Middle frontal gyrus (tissue), 1 donor: Measurements from ENCODE around the gene UVSSA.
"Not testable (repeated sequence)": the region's sequence is repeated elsewhere in the genome, so short reads cannot be mapped to it uniquely, and the experiment has no call there.

Experiments used
- DNase-seq: peaks from one replicate; pipeline ENCODE4 v3.0.0-alpha.2; 2015; ENCODE audit warnings: low spot score; ENCODE audit errors: extremely low spot score

UVSSA gene

DNA sequence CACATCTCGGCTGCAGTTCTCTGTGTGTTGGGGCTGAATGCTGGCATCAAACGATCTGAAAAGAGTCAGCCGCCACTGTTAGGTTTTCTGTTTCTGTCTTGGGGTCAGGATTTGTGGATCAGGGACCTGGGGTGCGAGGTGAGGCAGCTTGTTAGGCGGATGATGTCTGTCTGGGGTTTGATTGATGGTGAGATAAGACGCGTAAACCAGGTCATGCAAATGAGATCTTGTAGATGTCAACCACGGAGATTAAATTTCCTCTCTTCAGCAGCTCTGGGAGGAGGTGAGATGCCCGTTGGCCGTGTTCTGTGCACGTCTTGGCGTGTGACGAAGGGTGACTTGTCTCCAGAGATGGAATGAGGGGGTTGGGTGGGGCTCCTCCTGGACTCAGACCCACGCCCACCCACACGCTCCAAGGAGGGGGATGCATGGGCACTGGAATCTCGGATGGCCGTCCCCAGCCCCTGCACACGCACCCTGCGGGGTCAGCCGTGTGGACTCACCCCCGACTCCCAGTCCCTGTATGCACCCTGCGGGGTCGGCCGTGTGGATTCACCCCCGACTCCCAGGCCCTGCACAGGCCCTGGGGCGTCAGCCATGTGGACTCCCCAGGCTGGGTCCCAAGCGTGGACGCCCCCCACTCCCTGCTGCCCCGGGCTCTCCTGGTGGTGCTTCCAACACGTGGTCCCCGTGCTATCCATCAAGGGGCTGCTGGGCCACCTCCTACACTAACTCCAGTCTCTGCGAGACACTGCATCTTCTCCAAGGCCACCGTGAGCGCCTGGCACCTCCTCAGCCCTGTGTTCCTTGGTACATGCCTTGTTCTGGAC is 16.0 kb upstream of the UVSSA start:
- DNase-seq = no peak

DNA sequence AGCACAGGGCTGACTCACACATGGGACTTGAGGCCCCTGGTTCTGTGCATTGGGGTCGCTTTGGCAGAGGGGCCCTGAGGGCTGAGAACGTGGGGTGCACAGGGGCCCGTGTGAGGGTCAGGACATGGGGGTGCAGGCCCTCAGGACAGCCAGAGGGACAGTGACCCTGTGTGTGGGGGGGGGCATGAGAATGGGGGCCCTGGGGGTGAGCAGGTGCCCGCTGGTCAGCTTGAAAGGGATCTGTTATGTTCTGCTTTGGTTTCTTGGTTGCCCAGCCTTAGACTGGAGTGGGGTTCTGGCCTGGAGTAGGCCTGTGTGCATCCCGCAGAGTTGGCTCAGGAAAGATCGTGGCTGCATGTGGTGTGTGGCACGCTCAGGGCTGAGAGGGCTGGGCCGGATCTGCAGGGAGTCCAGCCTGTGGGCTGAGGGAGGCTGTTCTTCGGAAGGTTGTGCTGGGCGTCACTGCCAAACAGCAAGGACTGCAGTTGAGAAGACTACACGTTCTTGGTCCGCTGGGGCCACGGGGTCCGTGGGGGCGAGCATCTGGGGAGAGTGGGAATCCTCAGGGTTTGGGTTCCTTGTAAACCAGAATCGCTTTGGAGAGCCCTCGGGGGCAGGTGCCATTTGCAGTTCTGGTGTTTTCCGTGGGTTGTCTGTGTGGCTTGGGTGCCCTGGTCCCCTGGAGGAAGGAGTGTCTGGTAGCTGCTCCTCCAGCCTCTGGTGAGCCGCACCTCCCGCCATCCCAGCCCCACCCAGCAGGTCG is 15.2 kb upstream of the UVSSA start:
- DNase-seq = no peak

DNA sequence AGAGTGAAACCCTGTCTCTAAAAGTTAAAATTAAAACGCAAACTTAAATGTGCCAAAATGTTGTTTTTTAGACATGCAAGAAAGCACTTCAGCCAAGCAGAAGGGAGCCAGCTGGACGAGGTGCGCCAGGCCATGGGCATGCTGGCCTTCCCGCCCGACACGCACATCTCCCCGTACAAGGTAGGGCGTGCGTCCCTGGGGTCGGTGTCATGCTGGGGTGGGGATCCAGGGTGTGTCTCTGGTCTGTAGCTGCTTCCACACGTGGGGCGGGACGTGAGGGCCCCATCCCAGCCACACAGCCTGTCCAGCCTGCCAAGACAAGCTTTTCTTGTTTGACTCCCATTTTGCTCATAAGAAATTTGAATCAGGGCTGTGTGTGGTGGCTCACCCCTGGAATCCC is 14.3 kb upstream of the UVSSA start:
- no peak for DNase-seq

DNA sequence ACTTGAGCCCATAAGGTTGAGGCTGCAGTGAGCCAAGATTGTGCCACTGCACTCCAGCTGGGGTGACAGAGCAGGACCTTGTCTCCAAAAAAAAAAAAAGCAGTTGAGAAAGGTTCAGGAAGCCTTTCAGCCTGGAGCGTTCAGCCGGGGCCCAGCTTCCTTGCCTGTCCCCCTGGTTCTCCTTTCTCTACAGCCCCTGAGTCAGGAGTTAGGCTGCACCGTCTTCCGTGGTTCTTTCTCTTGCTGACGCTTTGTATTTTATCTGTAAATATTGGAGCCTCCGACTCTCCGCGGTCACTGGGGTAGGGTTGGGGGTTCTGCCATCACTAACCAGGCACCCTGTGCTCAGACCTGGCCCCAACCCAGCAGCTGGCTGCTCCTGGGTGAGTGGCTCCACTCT is 13.8 kb upstream of the UVSSA start:
- DNase-seq = no peak

DNA sequence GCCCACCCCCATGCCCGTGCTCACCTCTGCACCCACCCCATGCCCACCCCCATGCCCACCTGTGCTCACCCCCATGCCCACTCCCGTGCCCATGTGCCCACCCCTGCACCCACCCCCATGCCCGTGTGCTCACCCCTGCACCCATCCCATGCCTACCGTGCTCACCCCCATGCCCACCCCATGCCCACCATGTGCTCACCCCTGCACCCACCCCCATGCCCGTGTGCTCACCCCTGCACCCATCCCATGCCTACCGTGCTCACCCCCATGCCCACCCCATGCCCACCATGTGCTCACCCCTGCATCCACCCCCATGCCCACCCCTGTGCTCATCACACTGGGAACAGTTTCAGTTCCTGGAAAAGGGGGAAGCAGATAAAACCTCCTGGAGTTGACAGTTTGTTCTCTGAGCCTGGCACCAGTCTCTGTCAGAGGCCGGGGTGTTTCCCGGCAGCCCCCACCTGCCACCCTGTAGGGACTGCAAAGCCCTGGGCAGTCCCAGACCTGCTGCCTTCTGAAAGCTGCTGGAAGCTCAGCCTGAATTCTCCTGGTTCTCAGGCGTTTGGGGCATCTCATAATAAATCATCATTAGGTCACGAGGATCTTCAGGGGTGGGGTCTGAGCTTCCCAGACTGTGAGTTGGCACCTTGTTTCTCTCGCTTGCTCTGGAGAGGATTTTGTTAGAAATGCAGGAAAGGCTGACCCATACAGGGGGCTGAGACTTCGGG is 13.0 kb upstream of the UVSSA start:
- not testable (repeated sequence) for DNase-seq

DNA sequence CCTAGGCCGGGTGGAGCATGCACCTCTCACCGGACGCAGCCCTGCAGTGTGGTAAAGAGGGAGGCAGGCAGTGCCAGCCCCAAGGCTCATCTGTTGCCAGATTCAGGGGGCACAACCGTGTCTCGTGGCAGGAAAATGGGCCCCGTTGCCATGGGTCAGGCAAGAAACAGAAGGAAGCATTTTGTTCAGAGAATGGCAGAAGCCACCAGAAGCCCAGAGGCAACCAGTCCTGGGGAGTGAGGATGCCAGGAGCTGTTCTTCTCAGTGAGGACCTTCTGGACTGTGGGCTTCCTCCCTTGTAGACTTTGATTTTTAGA is 12.5 kb upstream of the UVSSA start:
- DNase-seq = no peak

DNA sequence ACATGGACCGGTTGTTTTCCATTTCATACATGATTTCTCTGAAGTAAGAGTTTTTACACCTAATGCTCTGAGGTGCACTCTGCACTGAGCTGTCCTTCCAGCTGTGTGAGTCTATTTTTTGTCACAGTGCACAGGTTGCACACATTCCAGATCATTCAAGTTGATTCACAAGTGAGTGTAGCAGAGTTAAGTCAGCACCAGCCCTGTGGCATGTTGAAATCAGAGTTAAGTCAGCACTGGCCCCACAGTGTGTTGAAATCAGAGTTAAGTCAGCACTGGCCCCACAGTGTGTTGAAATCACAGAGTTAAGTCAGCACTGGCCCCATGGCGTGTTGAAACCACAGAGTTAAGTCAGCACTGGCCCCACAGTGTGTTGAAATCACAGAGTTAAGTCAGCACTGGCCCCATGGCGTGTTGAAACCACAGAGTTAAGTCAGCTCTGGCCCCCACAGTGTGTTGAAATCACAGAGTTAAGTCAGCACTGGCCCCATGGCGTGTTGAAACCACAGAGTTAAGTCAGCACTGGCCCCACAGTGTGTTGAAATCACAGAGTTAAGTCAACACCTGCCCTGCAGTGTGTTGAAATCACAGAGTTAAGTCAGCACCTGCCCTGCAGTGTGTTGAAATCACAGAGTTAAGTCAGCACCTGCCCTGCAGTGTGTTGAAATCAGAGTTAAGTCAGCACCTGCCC is 11.7 kb upstream of the UVSSA start:
- DNase-seq = not testable (repeated sequence)

DNA sequence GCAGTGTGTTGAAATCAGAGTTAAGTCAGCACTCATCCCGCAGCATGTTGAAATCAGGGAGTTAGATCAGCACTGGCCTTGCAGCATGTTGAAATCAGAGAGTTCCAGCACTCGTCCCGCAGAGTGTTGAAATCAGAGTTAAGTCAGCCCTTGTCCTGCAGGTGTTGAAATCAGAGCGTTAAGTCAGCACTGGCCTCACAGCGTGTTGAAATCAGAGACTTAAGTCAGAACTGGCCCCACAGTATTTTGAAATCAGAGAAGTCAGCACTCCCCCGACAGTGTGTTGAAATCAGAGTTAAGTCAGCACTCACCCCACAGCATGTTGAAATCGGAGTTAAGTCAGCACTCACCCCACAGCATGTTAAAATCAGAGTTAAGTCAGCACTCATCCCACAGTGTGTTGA is 10.9 kb upstream of the UVSSA start:
- DNase-seq = no peak

DNA sequence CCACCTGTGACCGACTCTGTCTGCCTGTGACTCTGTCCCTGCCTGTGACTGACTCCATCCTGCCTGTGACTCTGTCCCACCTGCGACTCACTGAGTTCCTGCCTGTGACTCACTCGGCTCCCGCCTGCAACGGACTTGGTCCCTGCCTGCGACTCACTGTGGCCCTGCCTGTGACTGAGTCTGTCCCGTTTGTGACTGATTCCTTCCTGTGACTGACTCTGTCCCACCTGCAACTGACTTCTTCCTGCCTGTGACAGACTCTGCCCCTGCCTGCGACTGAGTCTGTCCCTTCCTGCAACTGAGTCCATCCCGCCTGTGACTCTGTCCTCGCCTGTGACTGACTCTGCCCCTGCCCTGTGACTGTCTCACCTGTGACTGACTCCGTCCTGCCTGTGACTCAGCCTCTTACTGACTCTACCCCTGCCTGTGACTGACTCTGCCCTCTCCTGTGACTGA is 9.6 kb upstream of the UVSSA start:
- DNase-seq = no peak

DNA sequence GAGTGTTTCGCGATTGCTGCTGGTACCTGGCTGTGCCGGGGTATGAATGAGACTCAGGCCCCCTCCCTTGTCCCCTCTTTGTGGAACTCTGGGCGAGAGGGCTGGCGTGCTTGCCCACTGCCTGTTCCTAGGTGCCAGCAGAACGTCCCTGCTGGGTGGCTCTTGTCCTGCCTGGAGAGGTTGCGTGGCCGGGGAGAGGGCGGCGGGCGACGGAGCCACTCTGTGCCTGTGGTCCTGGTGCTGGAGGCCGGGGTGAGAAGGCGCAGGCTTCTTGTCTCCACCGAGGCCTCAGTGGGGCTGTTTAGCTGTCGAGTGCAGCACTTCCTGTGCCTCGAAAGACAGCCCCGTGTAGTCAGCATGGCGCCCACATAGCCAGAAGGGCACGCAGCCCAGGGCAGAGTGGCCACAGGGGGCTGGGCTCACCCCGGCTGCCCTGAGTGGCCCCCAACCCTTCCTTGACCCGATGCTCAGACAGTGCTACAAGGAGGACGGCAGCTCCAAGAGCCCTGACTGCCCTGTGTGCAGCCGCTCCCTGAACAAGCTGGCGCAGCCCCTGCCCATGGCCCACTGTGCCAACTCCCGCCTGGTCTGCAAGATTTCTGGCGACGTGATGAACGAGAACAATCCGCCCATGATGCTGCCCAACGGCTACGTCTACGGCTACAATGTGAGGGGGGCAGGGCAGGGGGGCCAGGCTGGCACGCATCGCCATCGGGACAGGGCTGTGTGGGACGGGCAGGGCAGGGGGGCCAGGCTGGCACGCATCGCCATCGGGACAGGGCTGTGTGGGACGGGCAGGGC is 8.9 kb upstream of the UVSSA start:
- DNase-seq = no peak

DNA sequence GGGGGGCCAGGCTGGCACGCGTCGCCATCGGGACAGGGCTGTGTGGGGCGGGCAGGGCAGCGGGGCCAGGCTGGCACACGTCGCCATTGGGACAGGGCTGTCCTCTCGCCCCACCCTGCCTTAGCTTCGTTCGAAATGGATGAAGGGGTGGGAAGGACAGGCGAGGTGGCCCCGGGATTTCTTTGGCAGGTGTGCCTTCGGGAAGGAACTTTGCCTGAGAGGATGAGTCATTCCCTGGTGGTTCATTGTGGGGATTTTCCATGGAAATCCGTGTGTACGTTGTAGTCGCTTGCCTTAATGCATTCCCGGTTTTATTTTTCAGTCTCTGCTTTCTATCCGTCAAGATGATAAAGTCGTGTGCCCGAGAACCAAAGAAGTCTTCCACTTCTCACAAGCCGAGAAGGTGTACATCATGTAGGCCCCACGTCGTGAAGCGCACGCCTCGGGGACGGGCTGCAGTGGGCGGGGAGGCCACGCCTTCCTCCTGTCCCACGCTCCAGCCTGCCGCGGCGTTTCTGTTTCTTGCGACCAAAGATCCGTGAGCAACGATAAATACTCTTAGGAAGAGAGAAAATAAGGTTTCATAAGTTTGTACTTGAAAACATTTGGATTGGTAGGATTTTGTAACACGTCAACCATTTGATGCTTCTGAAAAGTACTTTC is 8.1 kb upstream of the UVSSA start:
- DNase-seq = no peak

DNA sequence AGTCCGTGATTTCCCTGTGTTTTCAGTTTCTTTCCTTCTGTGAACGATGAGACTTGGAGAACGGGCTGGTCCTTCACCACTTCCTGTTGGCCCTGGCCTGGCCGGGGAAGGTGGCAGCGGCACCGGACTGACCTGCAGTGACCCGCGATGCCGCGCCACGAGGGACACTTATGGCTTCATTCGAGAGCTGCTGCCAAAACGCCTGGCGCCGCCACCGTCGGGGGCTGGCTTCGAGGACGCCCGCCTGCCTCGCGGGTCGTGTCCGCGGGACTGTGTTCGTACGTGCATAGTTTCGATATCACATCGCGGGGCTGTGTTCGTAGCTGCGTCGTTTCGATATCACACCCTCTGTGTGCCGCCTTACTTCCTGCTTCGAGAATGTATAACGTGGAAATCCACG is 7.5 kb upstream of the UVSSA start:
- no peak for DNase-seq

DNA sequence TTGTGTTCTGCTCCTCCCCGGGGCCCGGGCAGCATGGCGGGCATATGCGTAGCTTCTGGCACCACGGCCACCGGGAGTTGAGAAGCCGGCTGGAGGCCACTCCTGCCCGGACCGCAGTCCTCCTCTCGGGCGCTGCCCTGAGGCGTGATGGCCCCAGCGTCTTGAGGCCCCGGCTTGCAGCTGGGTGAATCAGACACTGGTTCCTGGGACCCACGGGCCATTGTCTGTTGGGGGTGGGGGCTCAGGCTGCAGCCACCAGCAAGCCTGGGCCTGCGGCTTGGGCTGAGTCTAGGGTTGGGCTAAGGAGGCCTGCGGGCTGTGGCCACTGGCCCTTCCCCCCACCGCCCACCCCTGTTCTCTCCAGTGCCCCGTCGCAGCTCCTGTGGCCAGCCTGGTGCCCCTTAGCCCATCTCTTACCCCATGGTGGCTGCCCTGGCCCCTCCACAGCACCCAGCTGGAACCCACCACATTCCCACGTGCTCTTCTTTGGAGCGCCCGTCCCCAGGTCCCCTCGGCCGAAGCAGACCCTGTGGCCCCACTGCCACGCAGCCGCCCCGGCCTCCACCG is 6.7 kb upstream of the UVSSA start:
- DNase-seq = no peak

DNA sequence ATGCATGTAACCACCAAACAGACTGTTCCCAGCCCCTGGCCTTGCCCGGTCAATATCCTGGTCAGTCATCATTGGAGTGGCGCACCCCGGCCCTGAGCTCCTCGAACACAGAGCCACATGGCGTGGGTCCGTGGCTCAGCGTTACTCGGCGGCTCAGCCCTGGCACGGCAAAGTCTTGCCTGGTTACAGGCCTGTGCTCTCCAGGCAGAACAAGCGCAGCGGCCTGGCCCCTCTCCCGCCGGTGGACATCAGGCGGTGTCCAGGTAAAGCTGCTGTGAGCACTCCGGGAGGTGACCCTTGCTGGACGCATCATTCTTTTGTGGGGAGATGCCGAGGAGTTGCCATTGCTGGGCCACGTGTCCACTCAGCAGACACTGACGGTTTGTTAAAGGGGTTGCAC is 6.1 kb upstream of the UVSSA start:
- DNase-seq = no peak

DNA sequence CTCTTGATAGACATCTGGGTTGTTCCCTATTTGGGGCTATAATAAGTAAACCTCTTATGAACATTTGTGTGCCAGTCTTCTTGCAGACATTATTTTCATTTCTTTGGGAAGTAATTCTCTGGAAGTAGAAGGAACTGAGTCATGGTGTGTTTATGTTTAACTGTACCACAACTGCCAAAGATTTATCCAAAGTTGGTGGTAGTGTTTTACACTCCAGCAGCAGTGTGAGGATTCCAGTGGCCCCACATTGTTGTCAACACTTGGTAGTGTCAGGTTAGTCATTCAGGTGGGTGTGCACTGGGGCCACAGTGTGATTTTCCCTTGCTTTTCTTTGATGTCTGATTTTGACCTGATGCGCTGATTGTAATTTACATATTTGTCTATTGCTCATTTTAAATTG is 5.0 kb upstream of the UVSSA start:
- no peak for DNase-seq

DNA sequence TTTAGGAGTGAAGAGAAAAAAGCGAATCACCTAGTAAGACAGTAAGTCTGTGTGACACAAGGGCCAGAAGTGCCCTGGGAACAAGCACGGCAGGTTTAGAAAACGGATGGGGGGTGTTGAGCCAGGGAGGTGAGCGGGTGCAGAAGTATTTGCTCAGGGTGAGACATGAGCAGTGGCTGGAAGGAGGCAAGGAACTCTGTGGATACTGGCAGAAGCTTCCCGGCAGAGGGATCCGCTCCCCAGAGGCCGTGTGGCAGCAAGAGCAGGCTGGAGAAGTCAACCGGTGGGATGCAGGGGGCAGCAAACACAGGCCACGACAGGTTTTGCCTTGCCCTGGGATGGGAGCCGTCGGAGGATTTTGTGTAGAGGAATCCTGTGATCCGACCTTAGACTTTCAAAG is 2.3 kb upstream of the UVSSA start:
- DNase-seq = no peak

DNA sequence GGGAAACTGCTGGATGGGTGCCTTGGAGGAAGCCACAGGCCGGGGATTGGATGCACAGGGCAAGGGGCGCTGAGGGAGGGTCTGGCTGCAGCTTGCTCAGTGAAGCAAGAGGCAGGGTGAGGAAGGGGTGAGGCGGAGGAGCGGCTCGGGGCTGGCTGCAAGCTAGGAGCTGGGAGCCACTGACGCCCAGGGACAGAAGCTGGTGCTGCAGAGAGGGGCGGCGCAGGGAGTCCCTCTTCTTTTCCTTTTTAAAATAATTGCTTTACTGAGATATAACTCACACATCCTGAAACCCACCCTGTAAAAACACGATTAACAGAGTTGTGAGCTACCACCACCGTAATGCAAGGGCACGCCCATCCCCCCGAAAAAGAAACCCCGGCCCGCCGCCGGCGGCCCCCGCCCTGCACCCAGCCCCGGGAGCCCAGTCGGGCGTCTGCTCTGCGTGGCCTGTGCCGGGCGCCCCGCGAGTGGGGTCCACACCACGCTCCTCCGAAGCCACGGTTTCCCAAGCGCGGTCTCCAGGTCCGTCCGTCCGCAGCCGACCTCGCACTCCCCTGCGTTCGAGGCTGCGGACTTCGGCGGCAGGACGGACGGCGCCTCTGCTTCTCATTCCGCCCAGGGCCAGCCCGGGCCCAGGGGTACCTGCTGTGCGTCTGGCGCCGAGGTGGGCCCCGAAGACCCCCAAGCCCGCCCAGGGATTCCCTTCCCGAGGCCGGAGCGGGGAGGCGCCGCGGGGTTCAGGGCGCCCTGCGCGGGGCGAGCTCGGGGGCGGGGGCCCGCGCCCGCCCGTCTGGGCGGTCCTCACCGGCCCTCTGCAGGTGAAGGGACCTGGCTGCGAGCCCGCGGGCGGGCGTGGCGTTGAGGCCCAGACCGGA is 866 bp upstream of the UVSSA start:
- DNase-seq = no peak

DNA sequence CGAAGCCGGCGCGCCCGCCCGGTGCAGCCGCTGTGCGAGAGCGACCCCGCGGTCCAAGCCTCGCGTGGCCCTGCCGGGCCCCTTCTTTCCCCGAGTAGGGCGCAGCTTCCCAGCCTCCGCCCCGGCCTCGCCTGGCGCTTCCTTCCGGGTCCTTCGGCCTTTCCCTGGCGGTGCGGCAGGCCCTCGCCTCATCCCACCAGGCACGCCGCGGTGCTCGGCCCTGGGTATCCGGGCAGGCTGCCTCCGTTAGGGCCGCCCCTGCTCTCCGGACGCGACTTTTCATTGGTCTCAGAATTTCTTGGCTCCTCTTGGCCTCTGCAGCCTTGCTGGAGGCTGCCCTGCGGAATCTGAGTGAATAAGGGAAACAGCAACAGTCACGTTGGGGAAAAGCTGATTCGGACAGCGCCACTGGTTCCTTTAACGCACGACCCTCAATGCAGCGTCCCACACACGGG is 429 bp downstream of the UVSSA start:
- DNase-seq = no peak

DNA sequence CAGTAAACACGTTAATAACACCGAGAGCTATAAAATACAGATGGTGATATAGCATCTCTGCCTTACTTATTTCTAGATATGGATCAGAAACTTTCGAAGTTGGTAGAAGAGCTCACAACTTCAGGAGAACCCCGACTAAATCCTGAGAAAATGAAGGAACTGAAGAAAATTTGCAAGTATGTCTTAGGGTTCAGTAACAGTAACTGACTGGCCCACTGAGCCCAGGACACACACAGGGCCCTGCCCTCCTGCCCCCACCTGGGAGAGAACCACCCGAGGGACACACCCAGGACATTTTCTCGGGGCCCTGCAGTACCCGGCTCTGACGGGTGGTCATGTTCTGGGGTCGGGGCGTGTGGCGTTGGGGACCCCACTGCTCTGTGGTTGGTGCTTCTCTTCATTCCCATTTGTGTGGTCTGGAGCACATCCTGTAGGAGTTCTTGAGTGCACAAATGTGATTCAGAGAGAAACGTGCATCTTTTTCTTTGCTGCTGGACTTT is 1.1 kb downstream of the UVSSA start:
- DNase-seq = no peak
